ENCODE measurements around the gene HSD11B1.

HSD11B1 gene

DNA sequence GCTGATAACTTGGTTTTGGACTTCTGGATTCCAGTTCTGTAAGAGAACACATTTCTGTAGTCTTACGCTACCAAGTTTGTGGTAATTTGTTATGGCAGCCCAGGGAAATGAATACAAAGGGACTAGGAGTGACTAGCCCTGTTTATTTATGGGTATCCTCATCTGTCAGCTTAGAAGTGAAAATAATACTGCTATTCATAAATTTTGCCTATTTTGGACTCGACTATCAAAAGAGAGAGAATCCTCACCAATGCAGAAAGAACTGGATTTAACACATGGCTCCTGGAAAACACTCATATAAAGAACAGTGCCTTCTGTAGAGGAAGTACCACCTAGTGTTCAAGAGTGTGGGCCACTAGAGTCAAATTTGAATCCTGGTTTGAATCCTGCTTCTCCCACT is 22.6 kb downstream of the HSD11B1 start:
- DNase-seq (ENCODE audit: low read depth in 2 of 2), result no peak

DNA sequence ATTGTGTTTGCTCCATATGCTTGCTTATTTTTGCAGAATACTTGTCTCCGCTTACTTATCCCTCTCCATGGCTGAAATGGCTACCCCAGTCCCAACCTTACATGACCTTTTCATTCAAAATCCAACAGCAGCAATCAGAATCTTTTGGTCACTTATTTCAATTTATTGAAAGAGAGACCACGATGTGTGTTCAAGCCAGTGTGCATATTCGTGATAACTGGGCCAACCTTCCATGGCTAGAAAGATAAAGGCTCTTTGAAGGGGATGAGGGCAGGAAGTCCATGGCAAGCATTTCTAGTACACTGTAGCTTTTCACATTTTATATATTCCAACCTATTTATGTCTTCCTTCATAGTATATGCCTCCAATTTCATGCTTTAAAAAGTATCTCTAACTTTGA is 23.1 kb downstream of the HSD11B1 start:
- no peak for DNase-seq (ENCODE audit: low read depth in 2 of 2)

GRCh38 chr1:209728466-209728865 is 23.8 kb downstream of the HSD11B1 start:
- no peak for DNase-seq (ENCODE audit: low read depth in 2 of 2)

GRCh38 chr1:209729436-209729835 is 24.8 kb downstream of the HSD11B1 start:
- no peak for DNase-seq (ENCODE audit: low read depth in 2 of 2)

DNA sequence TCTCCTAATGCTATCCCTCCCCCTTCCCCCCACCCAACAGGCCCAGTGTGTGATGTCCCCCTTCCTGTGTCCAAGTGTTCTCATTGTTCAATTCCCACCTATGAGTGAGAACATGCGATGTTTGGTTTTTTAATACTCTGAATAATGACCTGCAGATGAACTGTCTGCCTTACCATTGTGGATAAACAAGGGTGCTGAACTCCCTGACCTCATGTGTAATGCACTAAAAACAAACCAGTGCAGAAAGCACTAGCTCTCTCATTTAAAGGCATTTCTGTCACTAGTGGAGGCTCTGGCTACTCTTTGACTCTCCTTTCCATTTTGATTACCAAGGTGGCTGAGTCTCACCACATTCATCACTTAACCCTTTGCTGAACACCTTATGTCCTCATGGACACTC is 28.1 kb downstream of the HSD11B1 start:
- DNase-seq (ENCODE audit: low read depth in 2 of 2), result no peak

DNA sequence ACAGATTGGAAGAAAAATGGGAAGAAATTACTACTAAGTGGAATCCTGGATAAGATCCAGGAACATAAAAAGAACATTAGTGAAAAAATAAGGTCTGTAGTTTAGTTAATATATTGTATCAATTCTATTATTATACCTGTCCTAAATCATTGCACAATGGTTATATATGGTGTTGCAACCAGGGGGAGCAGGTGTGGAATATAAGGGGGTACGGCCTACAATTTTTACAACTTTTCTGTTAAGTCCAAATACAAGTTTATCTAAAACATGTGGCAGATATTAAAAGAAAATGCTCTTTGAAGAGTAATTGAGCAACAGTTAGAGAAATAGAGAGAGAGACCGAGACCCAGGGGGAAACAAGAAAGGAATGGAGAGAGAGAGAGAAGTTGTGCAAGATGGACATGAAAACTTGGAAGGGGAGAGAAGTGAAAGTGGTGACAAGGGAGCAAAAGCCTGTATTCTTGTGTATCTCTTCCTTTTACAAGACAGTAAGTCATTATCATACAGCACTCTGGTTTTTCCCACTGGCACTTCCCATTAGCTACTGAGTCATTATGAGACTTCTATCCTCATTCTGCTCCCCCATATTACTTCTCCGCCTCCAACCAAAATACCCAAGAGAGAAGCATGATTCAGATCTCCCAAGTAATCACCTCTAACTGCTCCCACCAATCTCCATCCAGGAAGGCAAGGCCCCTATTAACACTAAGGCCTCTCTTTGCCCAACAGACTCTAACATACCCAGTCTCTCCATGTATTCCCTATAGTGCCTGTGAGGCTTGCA is 29.0 kb downstream of the HSD11B1 start:
- DNase-seq (ENCODE audit: low read depth in 2 of 2), result no peak

GRCh38 chr1:209736490-209737117 is 32.0 kb downstream of the HSD11B1 start:
- no peak for DNase-seq (ENCODE audit: low read depth in 2 of 2)

DNA sequence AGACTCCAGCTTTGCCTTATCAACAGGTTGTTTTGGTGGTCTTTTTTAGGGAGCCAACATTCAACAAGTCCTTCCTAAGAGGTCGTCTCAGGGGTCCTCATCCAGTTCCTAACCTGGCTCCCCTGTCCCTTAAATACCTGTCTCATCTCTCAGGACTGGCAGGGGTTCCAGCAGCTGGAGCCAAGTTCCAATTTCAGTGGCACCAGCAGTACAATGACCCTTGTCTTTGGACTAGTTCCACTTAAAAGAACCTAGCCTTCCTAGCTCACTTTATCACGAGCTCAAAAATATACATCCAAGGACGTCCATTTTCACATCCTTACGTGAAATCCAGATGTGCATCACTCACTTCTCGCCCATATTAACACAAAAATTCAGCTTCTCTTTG is 32.5 kb downstream of the HSD11B1 start:
- DNase-seq (ENCODE audit: low read depth in 2 of 2), result no peak

GRCh38 chr1:209738270-209738669 is 33.6 kb downstream of the HSD11B1 start:
- DNase-seq (ENCODE audit: low read depth in 2 of 2), result no peak

- no peak for DNase-seq (ENCODE audit: low read depth in 2 of 2)
Measured at GRCh38 chr1:209741193-209741592, 36.5 kb downstream of the HSD11B1 start.

DNA sequence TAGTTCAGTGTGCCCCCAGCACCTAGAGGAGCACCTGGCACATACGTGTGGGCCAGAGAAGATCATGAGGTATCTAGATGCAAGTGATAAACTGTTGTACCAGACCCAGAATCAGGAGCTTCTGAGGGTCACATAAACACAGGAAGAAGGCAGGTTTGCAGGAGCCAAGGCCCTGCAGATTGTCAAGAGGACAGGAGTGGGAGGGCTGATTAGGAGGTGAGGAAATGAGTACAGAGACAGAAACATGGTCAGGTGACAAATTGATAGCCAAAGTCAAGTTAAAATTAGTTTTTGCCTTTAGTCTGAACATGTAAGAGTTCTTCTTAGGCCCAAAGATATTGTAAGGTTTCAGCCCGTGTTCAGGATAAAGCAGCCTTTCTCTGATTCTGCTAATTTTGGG is 37.2 kb downstream of the HSD11B1 start:
- DNase-seq (ENCODE audit: low read depth in 2 of 2), result no peak

DNA sequence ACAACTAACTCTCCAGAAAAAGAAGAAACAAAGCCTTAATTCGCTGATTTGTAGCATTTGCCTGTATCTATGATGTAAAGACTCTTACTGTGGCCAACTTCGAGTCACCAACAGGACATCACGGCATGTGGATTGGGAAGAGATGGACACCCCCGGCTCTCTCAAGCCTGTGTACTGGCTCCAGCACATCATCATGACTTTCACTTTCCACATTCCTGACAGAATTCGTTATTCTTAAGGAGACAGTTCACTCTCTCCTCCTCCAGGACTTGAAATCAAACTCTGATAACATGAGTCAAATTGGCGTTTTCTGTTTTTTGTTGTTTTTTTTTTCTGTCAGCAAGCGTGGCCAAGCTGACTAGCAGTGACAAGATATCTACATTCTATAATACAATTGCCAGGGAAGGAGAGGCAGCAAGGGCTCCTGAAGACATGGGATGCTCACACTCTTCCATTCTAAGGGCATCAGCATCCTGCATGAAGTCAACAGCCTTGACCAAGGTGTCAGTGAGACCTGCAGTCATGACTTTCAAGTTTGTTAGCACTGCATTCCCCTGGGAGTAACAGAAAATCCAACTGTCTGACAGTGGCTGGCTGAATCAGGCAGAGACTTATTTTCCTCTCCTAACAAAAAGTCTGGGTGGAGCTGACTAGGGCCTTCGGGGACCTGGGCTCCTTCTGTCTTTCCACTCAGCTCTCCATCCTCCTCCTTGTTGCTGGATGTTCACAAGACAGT is 37.9 kb downstream of the HSD11B1 start:
- DNase-seq (ENCODE audit: low read depth in 2 of 2), result no peak

DNA sequence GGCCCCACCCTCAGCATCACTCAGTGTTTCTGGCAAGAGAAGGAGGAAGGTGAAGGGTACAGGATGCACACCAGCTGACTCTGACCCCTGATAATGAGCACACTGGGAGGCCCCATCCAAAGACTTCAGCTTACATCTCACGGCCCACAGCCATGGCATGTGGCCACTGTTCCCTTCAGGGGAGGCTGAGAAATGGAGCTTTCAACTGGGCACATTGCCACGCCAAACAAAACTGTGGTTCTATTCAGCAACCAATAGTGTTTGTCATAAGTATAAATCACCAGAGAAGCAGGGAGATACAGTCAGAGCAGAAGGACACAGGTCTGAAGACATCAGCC is 38.5 kb downstream of the HSD11B1 start:
- DNase-seq (ENCODE audit: low read depth in 2 of 2), result no peak

DNA sequence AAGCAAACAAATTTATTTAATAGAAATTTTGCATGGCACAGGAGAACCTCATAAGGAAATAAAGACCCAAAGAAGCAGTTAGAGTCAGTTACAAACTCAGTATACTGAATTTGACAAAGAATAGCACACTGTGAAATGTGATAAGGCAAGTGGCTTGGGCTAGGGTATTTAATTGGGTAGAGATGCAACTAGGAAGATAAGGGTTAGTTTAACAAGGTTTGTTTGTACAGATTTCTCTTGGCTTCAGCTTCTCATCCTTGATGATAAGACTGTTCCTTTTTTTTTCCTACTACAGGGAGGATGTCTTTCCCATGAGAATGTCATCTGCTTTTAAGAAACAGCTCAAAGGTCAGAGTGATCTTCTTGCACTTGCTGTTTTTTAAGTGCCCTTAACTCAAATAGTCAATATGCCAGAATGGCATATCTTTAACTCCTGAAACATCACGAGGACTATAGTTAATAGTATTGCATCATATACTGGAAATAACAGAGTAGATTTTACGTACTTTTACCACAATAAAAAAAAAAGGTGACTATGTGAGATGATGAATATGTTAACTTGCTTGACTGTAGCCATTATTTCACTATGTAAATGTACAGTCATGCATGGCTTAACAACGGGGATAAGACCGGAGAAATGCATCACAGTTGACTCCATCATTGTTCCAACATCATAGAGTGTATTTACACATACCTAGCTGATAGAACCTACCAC is 42.0 kb downstream of the HSD11B1 start:
- no peak for DNase-seq (ENCODE audit: low read depth in 2 of 2)

- peak; percentile 72 to 90 for DNase-seq (ENCODE audit: low read depth in 2 of 2)
Measured at GRCh38 chr1:209747580-209748262, 43.1 kb downstream of the HSD11B1 start.

DNA sequence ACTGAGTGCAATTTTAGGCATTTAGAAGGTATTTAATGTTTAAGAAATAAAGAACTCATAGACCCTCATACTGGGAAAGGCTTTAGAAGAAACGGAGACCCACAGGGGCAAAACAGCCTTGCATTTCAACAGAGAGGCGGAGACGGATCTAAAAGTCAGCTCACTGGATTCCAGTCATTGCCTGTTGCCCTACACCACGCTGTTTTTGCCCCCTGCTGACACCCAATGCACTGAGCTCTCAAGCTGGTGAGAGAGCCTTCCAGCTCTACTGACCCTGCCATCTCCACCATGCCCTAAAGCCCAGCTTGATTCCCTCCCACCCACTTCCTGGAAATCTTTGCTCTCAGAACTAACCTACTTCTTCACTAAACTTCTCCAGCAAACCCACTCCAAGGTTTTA is 44.0 kb downstream of the HSD11B1 start:
- no peak for DNase-seq (ENCODE audit: low read depth in 2 of 2)

DNA sequence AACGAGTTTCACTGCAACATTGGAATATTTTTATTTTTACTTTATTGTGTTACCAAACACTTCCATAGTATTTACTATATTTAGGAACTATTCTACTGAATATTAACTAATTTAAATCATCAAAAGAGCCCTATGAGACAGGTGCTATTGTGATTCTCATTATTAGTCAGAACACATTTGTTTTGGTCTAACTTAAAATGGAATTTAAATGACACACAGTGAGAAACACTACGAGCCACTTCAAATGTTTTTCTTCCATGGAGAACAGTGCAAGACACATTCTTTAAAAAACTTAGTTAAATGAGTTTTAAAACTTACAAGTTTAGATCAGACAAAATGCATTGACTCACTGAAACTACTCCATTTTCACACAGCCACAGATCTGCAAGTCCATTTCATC is 44.6 kb downstream of the HSD11B1 start:
- no peak for DNase-seq (ENCODE audit: low read depth in 2 of 2)

- no peak for DNase-seq (ENCODE audit: low read depth in 2 of 2)
Measured at GRCh38 chr1:209749670-209750323, 45.2 kb downstream of the HSD11B1 start.

- DNase-seq (ENCODE audit: low read depth in 2 of 2), result no peak
Measured at GRCh38 chr1:209751627-209752231, 47.1 kb downstream of the HSD11B1 start.

- no peak for DNase-seq (ENCODE audit: low read depth in 2 of 2)
Measured at GRCh38 chr1:209752890-209753289, 48.2 kb downstream of the HSD11B1 start.

DNA sequence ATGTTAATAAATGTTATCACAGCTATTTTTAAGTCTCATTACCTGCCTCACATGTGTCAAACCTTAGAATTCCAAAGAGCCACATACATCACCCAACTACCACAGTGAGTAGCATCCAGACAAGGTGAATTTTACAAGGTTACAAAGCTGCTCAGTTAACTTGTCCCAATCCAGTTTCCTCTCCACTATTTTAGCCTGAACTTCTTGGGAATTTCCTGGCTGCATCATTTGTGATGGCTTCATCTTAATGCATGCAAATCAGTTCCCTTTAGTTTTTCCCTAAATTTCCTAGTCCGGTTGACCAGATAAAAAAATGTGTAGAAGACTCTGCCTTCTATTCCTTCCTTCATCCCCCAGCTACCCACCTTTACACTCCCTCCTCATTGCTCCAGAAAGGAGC is 50.6 kb downstream of the HSD11B1 start:
- DNase-seq (ENCODE audit: low read depth in 2 of 2), result no peak
